Ishikawa (cell line): ENCODE measurements around the gene TMEM129.

Experiments used
- CEBPB ChIP-seq: IDR thresholded peaks from 2 replicates; pipeline ENCODE4 v1.6.1; 2012
- CREB1 ChIP-seq: IDR thresholded peaks from 2 replicates; pipeline ENCODE4 v1.6.1; 2012; ENCODE audit warnings: low read depth
- EGR1 ChIP-seq: IDR thresholded peaks from 2 replicates; pipeline ENCODE4 v1.6.1; 2012
- EP300 ChIP-seq: IDR thresholded peaks from 2 replicates; pipeline ENCODE4 v1.6.1; 2012; ENCODE audit warnings: borderline replicate concordance
- FOXM1 ChIP-seq: IDR thresholded peaks from 2 replicates; pipeline ENCODE4 v1.6.1; 2012; ENCODE audit warnings: low read depth, borderline replicate concordance
- NFIC ChIP-seq: IDR thresholded peaks from 2 replicates; pipeline ENCODE4 v1.6.1; 2012
- RAD21 ChIP-seq: IDR thresholded peaks from 2 replicates; pipeline ENCODE4 v1.6.1; 2012; ENCODE audit warnings: low read depth
- TAF1 ChIP-seq: IDR thresholded peaks from 2 replicates; pipeline ENCODE4 v1.6.1; 2012; ENCODE audit warnings: low read depth, mild to moderate bottlenecking
- TCF12 ChIP-seq: IDR thresholded peaks from 2 replicates; pipeline ENCODE4 v1.6.1; 2012; ENCODE audit warnings: low read depth
- TEAD4 ChIP-seq: IDR thresholded peaks from 2 replicates; pipeline ENCODE4 v1.6.1; 2012
- YY1 ChIP-seq: IDR thresholded peaks from 2 replicates; pipeline ENCODE4 v1.6.1; 2012; ENCODE audit warnings: low read depth
- ZBTB7A ChIP-seq: IDR thresholded peaks from 2 replicates; pipeline ENCODE4 v1.6.1; 2012; ENCODE audit warnings: low read depth
- TF ChIP-seq, protein P1 (sequence below): IDR thresholded peaks from 2 replicates; pipeline ENCODE4 v1.6.1; 2012
- TF ChIP-seq, protein P2 (sequence below): IDR thresholded peaks from 2 replicates; pipeline ENCODE4 v1.6.1; 2012; ENCODE audit warnings: low read depth, mild to moderate bottlenecking
- TF ChIP-seq, protein P3 (sequence below): IDR thresholded peaks from 2 replicates; pipeline ENCODE4 v1.6.1; 2012

TMEM129 gene

GRCh38 chr4:1670279-1670678 lies 50.8 kb downstream of the TMEM129 start:
- TF ChIP-seq EP300, result no peak
- no peak for TF ChIP-seq EGR1

DNA sequence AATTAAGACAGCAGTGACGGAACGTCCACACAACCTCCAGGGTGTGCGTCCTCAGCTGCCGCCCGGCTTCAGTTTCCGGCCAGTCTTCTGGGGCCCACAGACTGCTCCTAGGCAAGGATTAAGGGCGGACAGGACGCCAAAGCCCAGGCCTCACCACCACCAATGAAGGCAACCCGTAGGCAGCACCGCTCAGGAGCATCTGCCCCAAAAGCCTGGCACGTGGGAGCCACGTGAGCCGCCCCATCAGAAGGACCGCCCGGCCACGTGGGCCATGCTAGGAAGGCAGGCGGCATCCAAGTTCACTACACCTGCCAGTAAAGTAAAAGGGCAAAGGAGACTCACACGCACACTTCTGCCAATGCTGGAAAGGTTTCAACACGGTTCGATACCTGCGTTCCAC lies 51.3 kb downstream of the TMEM129 start:
- TF ChIP-seq FOXM1, result no peak
- no peak for TF ChIP-seq EP300
- TF ChIP-seq ZBTB7A, result no peak
- no peak for TF ChIP-seq CREB1
- no peak for TF ChIP-seq TAF1
- TF ChIP-seq TCF12, result no peak
- TF ChIP-seq RAD21, result no peak
- TF ChIP-seq, protein P1, sequence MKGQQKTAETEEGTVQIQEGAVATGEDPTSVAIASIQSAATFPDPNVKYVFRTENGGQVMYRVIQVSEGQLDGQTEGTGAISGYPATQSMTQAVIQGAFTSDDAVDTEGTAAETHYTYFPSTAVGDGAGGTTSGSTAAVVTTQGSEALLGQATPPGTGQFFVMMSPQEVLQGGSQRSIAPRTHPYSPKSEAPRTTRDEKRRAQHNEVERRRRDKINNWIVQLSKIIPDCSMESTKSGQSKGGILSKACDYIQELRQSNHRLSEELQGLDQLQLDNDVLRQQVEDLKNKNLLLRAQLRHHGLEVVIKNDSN, result no peak
- no peak for TF ChIP-seq TEAD4
- no peak for TF ChIP-seq YY1
- no peak for TF ChIP-seq NFIC
- no peak for TF ChIP-seq CEBPB
- TF ChIP-seq, protein P2, sequence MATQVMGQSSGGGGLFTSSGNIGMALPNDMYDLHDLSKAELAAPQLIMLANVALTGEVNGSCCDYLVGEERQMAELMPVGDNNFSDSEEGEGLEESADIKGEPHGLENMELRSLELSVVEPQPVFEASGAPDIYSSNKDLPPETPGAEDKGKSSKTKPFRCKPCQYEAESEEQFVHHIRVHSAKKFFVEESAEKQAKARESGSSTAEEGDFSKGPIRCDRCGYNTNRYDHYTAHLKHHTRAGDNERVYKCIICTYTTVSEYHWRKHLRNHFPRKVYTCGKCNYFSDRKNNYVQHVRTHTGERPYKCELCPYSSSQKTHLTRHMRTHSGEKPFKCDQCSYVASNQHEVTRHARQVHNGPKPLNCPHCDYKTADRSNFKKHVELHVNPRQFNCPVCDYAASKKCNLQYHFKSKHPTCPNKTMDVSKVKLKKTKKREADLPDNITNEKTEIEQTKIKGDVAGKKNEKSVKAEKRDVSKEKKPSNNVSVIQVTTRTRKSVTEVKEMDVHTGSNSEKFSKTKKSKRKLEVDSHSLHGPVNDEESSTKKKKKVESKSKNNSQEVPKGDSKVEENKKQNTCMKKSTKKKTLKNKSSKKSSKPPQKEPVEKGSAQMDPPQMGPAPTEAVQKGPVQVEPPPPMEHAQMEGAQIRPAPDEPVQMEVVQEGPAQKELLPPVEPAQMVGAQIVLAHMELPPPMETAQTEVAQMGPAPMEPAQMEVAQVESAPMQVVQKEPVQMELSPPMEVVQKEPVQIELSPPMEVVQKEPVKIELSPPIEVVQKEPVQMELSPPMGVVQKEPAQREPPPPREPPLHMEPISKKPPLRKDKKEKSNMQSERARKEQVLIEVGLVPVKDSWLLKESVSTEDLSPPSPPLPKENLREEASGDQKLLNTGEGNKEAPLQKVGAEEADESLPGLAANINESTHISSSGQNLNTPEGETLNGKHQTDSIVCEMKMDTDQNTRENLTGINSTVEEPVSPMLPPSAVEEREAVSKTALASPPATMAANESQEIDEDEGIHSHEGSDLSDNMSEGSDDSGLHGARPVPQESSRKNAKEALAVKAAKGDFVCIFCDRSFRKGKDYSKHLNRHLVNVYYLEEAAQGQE, result no peak
- no peak for TF ChIP-seq EGR1
- TF ChIP-seq, protein P3, sequence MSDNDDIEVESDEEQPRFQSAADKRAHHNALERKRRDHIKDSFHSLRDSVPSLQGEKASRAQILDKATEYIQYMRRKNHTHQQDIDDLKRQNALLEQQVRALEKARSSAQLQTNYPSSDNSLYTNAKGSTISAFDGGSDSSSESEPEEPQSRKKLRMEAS, result no peak

- TF ChIP-seq, protein P1, result no peak
- TF ChIP-seq YY1, result no peak
These were observed 51.9 kb downstream of the TMEM129 start for GRCh38 chr4:1669270-1669669.

GRCh38 chr4:1668488-1668840 lies 52.7 kb downstream of the TMEM129 start:
- TF ChIP-seq, protein P1, result no peak
- TF ChIP-seq RAD21 (no peak), TAF1 (no peak), TCF12 (no peak), FOXM1 (no peak), TEAD4 (no peak), CREB1 (no peak), YY1 (no peak), NFIC (no peak), EGR1 (no peak), ZBTB7A (no peak), CEBPB (no peak), EP300 (no peak)
- TF ChIP-seq, protein P3, result no peak
- TF ChIP-seq, protein P2, result no peak

GRCh38 chr4:1667273-1667672 lies 53.9 kb downstream of the TMEM129 start:
- TF ChIP-seq, protein P2, result no peak
- TF ChIP-seq, protein P1, result no peak
- TF ChIP-seq EGR1, result no peak
- TF ChIP-seq YY1, result no peak
- TF ChIP-seq TCF12, result no peak
- TF ChIP-seq RAD21, result no peak
- TF ChIP-seq TAF1, result no peak
- TF ChIP-seq CREB1, result no peak
- TF ChIP-seq, protein P3, result no peak
- no peak for TF ChIP-seq EP300
